ENCODE results near the gene TTLL4. TPM values are rescaled to one million over a fixed set of nuclear protein-coding genes. Genes with fewer than 3 reads are reported as not detected.

TTLL4 gene
- total RNA-seq, 1 donor from 2014 or later: 33.8 TPM

GRCh38 chr2:218671654-218672566 lies 38.7 kb upstream of the TTLL4 start, which contains the start of the genes RNF25 and STK36:
TSS of gene RNF25 (minus strand) at chr2:218672002. CDS start at chr2:218671970, 32 bp downstream.
TSS of gene STK36 (plus strand) at chr2:218672086. CDS start at chr2:218672830, 744 bp downstream.
- FAIRE-seq: no peak
- TF ChIP-seq EZH2 (IDR thresholded peaks at IDR 0.05; ENCODE audit: insufficient read depth, low read length) (no peak), CTCF (IDR thresholded peaks at IDR 0.05; ENCODE audit: insufficient read depth, low read depth, low read length) (no peak)

GRCh38 chr2:218679119-218679518 lies 31.5 kb upstream of the TTLL4 start:
- Histone ChIP-seq H3K9me3 (ENCODE audit: insufficient read depth, low read depth, low read length) (no peaks in the 10 kb centered on the region), H3K27ac (ENCODE audit: low read depth, low read length) (no peak overlapping the region), H3K4me2 (ENCODE audit: low read length) (no peak overlapping the region), H3K4me1 (ENCODE audit: insufficient read depth, low read length) (no peaks in the 10 kb centered on the region), H3K36me3 (ENCODE audit: insufficient read depth, low read length) (peaks cover 20% of the 10 kb centered on the region), H3K4me3 (ENCODE audit: insufficient read depth, low read depth, low read length) (no peak overlapping the region), H4K20me1 (ENCODE audit: insufficient read depth, low read length) (no peaks in the 10 kb centered on the region), H2AFZ (ENCODE audit: low read depth, low read length) (no peak overlapping the region), H3K27me3 (ENCODE audit: insufficient read depth, low read length) (no peaks in the 10 kb centered on the region), H3K79me2 (ENCODE audit: insufficient read depth, low read length) (no peaks in the 10 kb centered on the region), H3K9ac (ENCODE audit: low read length) (no peak overlapping the region)
- Mint-ChIP-seq H3K4me1 (ENCODE audit: low read depth, unreplicated experiment) (peaks cover 3% of the 10 kb centered on the region), H3K36me3 (ENCODE audit: low read depth, unreplicated experiment) (peaks cover 16% of the 10 kb centered on the region), H3K27ac (ENCODE audit: unreplicated experiment) (peak overlapping the region; percentile 42), H3K27me3 (ENCODE audit: low read depth, unreplicated experiment) (no peaks in the 10 kb centered on the region), H3K4me3 (ENCODE audit: unreplicated experiment) (no peak overlapping the region), H3K9me3 (ENCODE audit: unreplicated experiment) (no peaks in the 10 kb centered on the region)
- TF ChIP-seq CTCF (IDR thresholded peaks at IDR 0.05; ENCODE audit: insufficient read depth, low read depth, low read length) (no peak), EZH2 (IDR thresholded peaks at IDR 0.05; ENCODE audit: insufficient read depth, low read length) (no peak)
- FAIRE-seq (no peak), DNase-seq (ENCODE audit: low read depth) (no peak)

More at GRCh38 chr2:218671654-218672566, 38.7 kb upstream of the TTLL4 start, which contains the start of the genes RNF25 and STK36:
- Mint-ChIP-seq H3K9me3 (ENCODE audit: unreplicated experiment) (no peaks in the 10 kb centered on the region), H3K4me3 (ENCODE audit: unreplicated experiment) (peak within 1 kb of the TSS; percentile 99), H3K36me3 (ENCODE audit: low read depth, unreplicated experiment) (peaks cover 7% of the 10 kb centered on the region), H3K27me3 (ENCODE audit: low read depth, unreplicated experiment) (no peaks in the 10 kb centered on the region), H3K4me1 (ENCODE audit: low read depth, unreplicated experiment) (peaks cover 8% of the 10 kb centered on the region), H3K27ac (ENCODE audit: unreplicated experiment) (peak within 1 kb of the TSS; percentile 99)
- H3K4me1 ChIP-seq (ENCODE audit: insufficient read depth, low read length): peaks cover 9% of the 10 kb centered on the region
- peak within 1 kb of the TSS; percentile 82 for H2AFZ ChIP-seq (ENCODE audit: low read depth, low read length)
- no peaks in the 10 kb centered on the region for H3K27me3 ChIP-seq (ENCODE audit: insufficient read depth, low read length)
- peak; percentile 83 for DNase-seq (ENCODE audit: low read depth)
- H3K79me2 ChIP-seq (ENCODE audit: insufficient read depth, low read length): peaks cover 37% of the 10 kb centered on the region
- H4K20me1 ChIP-seq (ENCODE audit: insufficient read depth, low read length): peaks cover 32% of the 10 kb centered on the region
- peak within 1 kb of the TSS; percentile 98 for H3K4me2 ChIP-seq (ENCODE audit: low read length)
- peak within 1 kb of the TSS; percentile 87 for H3K9ac ChIP-seq (ENCODE audit: low read length)
- H3K4me3 ChIP-seq (ENCODE audit: insufficient read depth, low read depth, low read length): peak within 1 kb of the TSS; percentile 94
- no peaks in the 10 kb centered on the region for H3K9me3 ChIP-seq (ENCODE audit: insufficient read depth, low read depth, low read length)
- peaks cover 19% of the 10 kb centered on the region for H3K36me3 ChIP-seq (ENCODE audit: insufficient read depth, low read length)
- H3K27ac ChIP-seq (ENCODE audit: low read depth, low read length): peak within 1 kb of the TSS; percentile 84

All from astrocyte (in vitro differentiated cells and primary cell).